HG03045 (cell line): ENCODE measurements around the gene ATG13.

Experiments
- ATAC-seq: cut with Tn5 transposase; IDR thresholded peaks from one replicate; pipeline ENCODE4 v1.9.1; 2021; ENCODE audit warnings: mild to moderate bottlenecking, moderate library complexity; ENCODE audit not compliant: unreplicated experiment

ATG13 gene

DNA sequence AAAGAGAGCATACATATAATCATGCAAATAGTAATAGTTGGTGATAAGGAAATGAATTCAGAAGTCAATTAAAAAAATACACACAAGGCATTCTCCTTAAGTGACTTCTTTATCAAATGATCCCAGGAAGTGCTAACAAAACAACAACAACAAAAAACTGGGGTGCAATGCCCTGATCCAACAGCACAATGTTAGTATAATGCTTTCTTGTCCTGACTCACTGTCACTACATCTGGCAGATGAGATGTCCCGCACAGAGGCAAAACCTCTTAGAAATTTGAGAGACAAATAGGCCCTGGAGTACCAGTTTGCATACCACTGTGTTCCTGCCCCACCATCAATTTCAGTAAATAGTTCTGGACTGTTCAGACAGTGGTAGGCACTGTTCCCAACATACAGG is 12.6 kb upstream of the ATG13 start:
- ATAC-seq: no peak

DNA sequence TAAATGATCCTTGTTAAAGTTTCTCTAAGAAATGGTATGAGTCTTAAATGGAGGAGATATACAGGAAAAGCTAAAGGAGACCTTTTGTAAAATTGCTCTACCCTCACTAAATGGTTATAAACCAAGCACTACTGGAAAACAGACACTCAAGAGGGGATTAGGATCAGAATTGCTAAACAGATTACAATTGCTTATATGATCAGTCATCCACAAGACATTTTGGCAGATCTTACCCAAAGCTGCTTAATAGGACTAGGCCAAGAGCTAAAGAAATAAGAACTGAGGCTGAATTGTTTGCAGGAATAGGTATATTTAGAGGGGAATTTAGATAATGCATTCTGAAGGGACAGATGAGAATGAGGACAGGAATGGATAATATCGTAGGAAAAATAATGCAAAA is 9.8 kb upstream of the ATG13 start:
- no peak for ATAC-seq

DNA sequence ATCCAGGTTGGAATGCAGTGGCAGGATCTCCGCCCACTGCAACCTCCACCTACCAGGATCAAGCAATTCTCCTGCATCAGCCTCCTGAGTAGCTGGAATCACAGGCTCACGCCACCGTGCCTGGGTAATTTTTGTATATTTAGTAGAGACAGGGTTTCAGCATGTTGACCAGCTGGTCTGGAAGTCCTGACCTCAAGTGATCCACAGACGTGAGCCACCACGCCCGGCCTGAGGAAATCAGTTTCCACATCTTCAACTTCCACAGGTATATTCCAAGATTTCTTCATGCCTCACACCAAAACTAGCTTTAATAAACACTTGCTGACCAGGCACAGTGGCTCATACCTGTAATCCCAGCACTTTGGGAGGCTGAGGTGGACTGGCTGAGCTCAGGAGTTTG is 8.0 kb upstream of the ATG13 start:
- no peak for ATAC-seq

DNA sequence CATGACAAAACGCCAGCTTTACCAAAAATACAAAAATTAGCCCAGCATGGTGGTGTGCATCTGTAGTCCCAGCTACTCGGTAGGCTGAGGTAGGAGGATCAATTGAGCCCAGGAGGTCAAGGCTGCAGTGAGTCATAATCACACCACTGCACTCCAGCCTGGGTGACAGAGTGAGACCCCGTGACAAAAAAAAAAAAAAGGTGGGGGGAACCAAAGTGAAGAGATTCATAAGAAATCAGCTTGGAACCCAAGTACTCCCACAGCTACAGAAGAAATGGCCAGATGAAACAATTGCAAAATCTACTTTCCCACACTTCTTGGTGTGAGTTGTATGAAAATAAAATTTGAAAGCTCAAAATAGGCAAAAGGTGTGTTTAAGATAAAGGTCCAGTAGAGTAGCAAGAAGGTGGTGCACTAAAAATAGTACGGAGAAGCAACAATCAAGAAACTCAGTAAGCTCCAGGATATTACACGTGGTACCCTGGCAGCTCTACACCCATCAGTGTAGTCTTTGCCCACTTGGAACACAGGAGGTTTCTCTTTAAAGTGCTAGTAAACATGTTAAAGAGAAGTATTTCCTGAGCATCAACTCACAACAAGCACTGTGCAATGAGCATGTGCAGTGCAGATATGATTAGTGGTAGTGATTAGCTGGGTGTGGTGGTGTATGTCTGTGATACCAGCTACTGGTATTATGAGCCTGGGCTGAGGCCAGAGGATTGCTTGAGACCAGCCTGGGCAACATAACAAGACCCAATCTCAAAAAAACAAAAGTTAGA is 5.6 kb upstream of the ATG13 start:
- no peak for ATAC-seq

DNA sequence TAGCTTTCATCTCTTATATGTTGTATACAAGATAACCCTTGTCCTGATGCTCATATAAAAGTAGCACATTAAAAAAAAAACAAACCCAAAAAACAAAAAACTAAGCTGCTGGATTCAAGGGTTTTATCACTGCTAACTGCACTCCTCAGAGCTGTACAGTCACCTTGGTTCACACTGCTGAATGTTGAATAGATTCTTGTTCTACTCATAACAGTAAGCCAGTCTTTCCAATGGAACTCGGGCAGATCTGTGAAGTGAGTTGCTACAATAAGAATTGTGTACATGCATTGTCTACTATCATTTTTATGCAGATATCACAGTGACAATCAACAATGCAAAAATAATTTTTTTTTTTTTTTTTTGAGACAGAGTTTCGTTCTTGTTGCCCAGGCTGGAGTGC is 5.0 kb upstream of the ATG13 start:
- ATAC-seq: no peak

DNA sequence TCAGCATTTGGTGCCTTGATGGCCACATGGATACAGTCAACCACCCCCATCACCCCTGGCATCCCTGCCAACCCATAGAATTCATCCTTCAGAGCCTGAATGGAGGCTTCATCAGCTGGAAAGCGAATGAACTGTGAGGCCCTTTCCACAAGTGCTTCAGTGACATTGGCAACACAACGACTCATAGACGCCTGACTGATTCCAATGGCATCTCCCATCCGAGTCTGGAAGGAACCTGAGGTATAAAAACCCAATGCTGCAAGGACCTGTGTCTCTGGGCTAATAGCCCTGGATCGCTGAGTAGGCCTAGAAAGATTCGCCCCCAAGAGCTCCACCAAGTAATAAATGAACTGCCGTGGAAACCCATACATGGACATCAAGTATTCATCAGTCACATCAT is 1.6 kb upstream of the ATG13 start:
- no peak for ATAC-seq

DNA sequence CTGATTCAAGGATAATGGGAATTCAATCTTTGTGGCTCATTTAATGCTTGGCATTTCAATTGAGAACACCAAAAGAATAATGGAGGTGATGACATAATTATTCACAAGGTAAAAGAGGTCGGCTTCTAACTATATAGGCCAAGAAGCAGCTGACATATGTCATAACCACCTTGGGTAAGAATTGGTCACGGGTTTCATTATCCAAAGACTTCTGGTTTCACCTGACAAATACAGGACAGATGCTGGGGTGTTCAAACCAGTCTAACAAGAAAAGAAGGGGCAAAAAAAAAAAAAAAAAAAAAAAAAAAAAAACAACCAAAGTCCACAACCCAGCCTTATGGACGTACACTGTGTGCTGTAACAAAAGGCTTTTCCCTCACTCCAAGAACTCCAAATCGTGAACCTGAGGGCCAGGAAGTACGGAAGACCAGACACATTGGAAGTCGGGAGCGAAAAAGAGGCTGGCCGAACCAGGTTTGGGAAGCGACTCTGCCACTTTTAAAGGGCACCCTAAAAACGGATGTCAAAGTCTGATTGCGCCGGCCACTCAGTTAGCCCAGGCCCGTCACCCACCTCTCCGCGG is 711 bp upstream of the ATG13 start:
- no peak for ATAC-seq

DNA sequence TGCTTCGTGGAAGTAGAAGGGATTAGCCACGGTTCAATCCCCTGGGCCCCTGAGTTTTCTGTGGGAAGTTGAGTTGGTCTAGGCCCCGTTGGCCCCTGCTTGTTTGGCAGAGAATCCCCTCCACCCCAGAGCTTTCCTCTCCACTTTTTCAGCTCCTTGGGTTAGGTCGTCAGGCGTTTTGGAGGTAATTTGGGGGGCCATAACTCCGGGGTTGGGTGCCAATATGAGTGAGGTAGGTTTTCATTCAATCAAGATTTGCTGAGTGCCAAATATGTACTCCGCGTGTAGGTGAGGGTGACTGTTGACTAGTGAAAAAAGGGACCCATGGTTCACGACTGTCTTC is 590 bp downstream of the ATG13 start:
- no peak for ATAC-seq

DNA sequence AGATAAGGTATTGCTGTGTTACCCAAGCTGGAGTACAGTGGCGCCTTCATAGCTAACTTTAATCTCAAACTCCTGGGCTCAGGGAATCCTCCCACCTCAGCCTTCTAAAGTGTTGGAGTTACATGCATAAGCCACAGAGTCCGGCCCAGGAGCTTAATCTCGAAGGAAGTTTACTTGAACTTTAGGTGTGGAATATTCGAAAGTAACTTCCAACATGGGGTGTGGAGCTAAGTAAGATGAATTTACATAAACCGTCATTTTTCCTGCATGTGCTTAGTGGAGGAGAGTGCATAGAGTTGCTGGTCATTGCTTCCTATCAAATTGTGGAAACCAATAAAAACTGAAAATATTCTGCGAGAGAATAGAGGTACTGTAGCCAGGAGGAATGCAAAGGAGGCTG is 1.5 kb downstream of the ATG13 start:
- no peak for ATAC-seq

DNA sequence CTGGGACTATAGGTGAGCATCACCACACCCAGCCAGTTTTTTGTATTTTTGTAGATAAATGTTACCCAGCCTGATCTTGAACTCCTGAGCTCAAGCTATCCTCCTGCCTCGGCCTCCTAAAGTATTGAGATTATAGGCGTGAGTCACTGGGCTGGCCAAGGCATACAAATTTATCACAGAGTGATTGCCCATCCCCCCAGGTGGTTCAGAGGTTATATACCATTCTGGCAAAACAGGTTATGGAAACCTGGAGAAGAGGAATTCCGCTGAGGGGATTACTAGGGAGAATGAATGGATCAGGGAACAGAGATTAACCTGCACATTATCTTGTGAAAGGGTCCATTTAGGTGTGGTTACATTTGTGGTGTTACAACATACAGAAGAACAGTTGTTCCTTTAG is 8.1 kb downstream of the ATG13 start:
- ATAC-seq: no peak

DNA sequence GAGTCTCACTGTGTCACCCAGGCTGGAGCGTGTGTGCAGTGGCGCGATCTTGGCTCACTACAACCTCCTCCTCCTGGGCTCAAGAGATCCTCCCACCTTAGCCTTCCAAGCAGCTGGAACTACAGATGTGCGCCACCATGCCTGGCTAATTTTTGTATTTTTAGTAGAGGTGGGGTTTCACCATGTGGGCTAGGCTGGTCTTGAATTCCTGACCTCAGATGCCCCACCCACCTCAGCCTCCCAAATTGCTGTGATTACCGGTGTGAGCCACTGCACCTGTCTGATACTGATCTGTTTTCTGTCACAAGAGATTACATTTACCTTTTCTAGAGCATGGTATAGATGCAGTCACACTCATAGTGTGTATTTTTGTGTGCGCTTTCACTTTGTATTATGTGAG is 11.6 kb downstream of the ATG13 start:
- no peak for ATAC-seq

DNA sequence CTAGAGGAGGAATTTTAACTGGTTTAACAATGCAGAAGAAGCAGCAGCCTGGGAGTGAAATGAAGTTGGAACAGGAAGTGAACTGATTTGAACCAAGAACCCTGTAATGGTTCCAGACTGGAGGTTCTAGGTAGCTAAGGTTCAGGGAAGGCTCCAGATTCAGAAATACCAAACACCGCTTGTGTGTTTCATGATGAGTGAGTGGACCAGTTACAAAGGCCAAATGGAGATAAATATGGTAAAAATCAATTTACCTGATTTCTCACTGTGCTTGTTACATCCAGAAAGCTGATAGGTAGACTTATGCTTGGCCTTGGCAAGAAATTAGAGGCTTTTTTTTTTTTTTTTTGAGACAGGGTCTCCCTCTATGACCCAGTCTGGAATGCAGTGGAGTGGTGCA is 12.9 kb downstream of the ATG13 start:
- ATAC-seq: no peak

DNA sequence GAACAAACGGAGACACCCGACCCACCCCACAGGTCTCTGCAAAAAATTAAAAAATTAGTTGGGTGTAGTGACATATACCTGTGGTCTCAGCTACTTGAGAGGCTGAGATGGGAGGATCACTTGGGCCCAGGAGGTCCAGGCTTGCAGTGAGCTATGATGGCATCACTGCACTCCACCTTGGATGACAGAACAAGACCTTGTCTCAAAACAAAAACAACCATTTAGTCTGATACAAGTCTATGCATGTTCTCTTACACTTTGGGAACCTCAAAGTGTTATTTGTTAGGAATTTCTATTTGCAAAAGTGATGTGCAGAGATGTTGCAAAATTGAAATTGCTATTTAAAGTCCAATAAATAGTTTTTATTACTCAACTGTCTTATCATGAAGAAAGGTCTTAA is 14.3 kb downstream of the ATG13 start:
- ATAC-seq: no peak

DNA sequence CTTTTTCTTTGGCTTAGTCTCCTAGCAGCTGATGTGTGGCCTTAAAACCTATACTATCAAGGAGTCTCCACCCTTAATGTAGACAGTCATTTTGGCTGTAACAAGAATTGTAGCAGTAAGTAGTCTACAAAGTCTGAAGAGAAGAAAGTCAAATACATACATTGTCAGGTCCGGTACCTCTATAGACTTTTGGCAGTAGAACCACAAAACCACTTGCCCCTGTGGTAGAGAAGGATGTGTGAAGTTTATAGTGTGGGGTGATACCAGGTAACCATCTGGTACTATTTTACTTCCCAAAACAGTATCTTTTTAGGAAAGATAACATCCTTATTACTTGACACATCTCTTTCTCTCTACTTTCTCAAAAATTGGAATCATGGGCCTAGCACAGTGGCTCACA is 15.1 kb downstream of the ATG13 start:
- no peak for ATAC-seq

DNA sequence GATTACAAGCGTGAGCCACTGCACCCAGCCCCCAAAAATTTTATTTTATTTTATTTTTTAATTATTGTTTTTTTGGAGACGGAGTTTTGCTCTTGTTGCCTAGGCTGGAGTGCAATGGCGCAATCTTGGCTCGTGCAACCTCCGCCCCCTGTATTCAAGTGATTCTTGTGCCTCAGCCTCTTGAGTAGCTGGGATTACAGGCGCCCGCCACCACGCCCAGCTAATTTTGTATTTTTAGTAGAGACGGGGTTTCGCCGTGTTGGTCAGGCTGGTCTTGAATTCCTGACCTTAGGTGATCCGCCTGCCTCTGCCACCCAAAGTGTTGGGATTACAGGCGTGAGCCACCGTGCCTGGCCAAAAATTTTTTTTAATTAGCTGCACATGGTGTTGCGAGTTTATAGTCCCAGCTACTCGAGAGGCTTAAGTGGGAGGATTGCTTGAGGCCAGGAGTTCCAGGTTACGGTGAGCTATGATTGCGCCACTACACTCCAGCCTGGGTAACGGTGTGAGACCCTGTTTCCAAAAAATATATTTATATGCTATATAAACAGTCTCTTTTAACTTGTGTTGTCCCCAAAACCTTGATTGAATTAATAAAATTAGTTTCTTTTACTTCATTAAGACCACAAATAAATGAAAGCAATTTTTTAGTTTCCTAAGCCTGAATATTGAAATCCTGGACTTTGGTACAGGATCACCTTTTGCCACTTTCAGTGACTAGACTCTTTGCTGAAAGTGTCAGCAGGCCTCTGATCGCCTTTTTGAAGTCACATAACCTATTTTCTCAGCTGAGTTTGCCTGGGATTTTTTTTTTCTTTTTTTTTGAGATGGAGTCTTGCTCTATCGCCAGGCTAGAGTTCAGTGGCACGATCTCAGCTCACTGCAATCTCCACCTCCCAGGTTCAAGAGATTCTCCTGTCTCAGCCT is 16.2 kb downstream of the ATG13 start:
- no peak for ATAC-seq

DNA sequence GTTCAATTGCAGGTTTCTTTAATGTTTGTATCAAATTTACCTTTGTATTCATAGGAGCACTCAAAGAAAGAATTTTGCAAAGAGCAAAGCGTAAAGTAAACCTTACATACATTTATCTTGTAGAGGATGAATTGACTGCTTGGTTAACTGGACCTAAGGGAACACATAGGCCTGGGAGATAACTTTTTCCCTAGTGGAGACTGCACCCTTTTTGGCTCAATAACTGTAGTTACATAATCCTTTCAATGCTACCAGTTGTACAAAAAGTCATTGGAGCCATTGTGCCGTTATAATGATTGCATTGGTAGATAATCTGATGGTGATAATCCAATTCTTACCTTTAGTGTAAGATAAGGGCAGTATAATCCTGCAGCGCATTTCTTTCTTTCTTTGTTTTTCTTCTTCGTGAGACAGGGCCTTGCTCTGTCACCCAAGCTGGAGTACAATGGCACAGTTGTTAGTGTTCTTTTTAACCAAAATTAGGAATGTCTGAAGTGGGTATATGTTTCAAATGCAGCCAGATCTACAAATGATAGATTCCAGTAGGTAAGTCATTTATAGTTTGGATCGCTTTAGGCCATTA is 18.3 kb downstream of the ATG13 start:
- ATAC-seq: no peak

DNA sequence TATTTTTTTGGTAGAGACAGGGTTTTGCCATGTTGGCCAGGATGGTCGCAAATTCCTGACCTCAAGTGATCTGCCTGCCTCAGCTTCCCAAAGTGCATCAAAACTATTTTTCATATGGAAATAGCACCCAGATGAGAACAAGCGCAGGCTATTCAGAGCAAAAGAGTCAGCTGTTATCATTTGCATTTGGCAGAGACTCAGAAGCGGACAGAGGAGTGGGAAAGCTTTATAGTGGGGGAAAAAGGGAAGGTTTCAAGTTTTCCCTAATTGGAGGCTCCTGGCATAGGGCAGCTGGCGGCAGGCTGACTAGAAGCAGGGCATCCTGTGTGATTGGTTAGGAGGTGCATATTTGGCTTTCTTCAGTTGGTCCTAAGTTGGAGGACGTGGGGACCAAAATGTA is 20.2 kb downstream of the ATG13 start:
- ATAC-seq: no peak

DNA sequence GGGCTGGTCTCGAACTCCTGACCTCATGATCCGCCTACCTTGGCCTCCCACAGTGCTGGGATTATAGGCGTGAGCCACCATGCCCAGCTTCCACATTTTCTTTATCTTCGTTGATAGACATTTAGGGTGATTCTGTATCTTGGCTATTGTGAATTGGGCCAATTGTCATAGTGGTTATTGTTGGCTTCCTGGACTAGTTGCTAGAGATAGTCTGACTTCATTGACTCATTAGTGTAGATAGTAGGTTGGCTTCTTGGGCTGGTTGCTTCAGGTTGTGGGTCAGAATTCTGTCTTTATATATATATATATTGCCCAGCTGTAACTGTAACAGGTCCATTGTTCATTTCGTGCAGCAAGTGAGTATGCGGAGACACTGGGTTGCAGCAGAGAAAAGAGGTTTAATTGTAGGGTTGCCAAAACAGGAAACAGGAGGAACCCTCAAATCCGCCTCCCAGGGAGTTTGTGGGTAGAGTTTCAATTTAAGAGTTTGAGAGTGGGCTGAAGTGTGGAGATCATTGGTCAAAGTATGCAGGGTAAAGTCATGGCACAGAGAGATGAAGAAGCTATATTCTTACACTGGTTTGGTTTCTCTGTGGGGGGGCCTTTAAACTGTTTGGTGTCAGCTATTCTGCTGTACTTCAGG is 22.0 kb downstream of the ATG13 start:
- ATAC-seq: no peak

DNA sequence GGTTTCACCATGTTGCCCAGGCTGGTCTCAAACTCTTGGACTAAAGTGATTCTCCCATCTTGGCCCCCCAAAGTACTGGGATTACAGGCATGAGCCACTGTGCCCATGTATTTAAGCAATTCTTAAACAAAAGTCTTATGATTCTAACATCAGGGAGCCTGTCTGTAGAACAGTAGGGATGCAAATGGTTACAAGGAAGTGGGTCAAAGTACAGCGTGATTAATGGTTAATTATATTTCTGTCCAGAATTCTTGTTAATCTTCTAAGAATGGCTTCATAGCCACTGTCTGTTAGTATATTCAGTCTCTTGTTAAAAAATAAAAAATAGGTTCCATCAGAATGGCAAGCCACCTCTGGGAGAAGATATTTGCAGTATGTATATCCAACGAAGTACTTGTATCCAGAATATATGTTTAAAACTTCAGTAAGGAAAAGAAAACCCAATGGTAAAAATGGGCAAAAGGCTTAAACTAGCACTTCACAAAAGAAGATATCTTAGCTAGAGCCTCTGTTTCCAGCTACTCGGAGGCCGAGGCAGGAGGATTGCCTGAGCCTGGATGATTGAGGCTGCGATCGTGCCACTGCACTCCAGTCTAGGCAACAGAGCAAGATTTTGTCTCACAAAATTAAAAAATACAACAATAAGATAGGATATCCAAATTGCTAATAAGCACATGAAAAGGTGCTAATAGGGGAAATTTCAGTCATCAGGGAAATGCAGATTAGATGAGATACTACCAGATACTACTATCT is 22.9 kb downstream of the ATG13 start:
- no peak for ATAC-seq

DNA sequence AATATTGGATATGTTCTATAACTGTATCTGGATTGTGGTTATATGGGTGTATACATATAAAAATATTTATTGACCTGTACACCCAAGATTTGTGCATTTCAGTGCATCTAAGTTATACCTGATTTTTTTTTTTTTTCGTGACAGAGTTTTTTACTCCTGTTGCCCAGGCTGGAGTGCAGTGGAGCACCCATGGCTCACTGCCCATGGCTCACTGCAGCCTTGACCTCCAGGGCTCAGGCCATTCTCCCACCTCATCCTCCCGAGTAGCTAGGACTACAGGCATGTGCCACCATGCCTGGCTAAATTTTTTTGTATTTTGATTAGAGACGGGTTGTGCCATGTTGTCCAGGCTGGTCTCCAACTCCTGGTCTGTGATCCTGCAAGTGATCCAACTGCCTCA is 24.3 kb downstream of the ATG13 start:
- no peak for ATAC-seq
